SK-N-SH (cell line): ENCODE data around the gene CDHR3. TPM values are rescaled to one million over a fixed set of nuclear protein-coding genes. Genes with fewer than 3 reads are reported as not detected.
"Not testable (repeated sequence)": the region's sequence is repeated elsewhere in the genome, so short reads cannot be mapped to it uniquely, and the experiment has no call there.

Source experiments
- CTCF ChIA-PET: fragments of 300-600, 350-600 bp; formaldehyde crosslinking; extraction: SDS; loops from one replicate; lab custom pipeline; 2021; lab: Yijun Ruan, JAX
- POLR2A ChIA-PET: fragments of 350-600 bp; sonication (Branson Sonifier 250); formaldehyde crosslinking; extraction: SDS; loops from one replicate; lab custom pipeline; 2020; ENCODE audit warnings: antibody characterized with exemption, inconsistent platforms; lab: Yijun Ruan, JAX
- DNase-seq: peaks from one replicate; pipeline ENCODE4 v3.0.0; 2012
- H2AFZ ChIP-seq: fragments of 200-600 bp; sonication (generic); 2 replicates; pipeline ENCODE4 v1.8.1; 2016; ENCODE audit warnings: antibody characterized with exemption, mild to moderate bottlenecking, low read depth
- H3F3A ChIP-seq: fragments of 200-600 bp; sonication (generic); replicated peaks from 2 replicates; pipeline ENCODE3; 2016; ENCODE audit warnings: antibody characterized with exemption, mild to moderate bottlenecking; ENCODE audit not compliant: insufficient read depth
- H3K27ac ChIP-seq, 2 experiments: fragments of 200-500 bp in 1 of 2; fragments of 200-600 bp in 1 of 2; sonication (Bioruptor generic) in 1 of 2; sonication (generic), shearing (Covaris generic) in 1 of 2; 2 replicates each; pipeline versions ENCODE4 v1.5.1 to v1.6.1; 2014 to 2016; ENCODE audit warnings: low read depth in 2 of 2, inconsistent platforms in 1 of 2, low read length in 1 of 2, mild to moderate bottlenecking in 1 of 2, mixed read lengths in 1 of 2
- H3K27me3 ChIP-seq: fragments of 200-600 bp; sonication (generic), shearing (Covaris generic); 2 replicates; pipeline ENCODE4 v1.6.1; 2016; ENCODE audit warnings: mixed run types; ENCODE audit not compliant: insufficient read depth
- H3K36me3 ChIP-seq, 2 experiments: fragments of 200-500 bp in 1 of 2; fragments of 200-600 bp in 1 of 2; sonication (Bioruptor generic) in 1 of 2; sonication (generic) in 1 of 2; replicated peaks in 1 of 2; 2 replicates each; pipeline versions ENCODE3 to v1.5.1; 2014 to 2016; ENCODE audit warnings: low read length in 1 of 2, mild to moderate bottlenecking in 1 of 2; ENCODE audit not compliant: insufficient read depth in 2 of 2, control insufficient read depth in 1 of 2
- H3K4me1 ChIP-seq, 2 experiments: fragments of 200-500 bp in 1 of 2; fragments of 200-600 bp in 1 of 2; sonication (Bioruptor generic) in 1 of 2; sonication (generic), shearing (Covaris generic) in 1 of 2; 2 replicates each; pipeline versions ENCODE4 v1.5.1 to v1.6.1; 2014 to 2016; ENCODE audit warnings: low read depth in 1 of 2, low read length in 1 of 2, mixed run types in 1 of 2; ENCODE audit not compliant: insufficient read depth in 2 of 2, control insufficient read depth in 1 of 2
- H3K4me2 ChIP-seq: fragments of 200-600 bp; sonication (generic), shearing (Covaris generic); 2 replicates; pipeline ENCODE4 v1.6.1; 2017; ENCODE audit warnings: mixed run types
- H3K4me3 ChIP-seq, 2 experiments: fragments of 200-500 bp in 1 of 2; fragments of 200-600 bp in 1 of 2; sonication (Bioruptor generic) in 1 of 2; sonication (generic), shearing (Covaris generic) in 1 of 2; 2 replicates each; pipeline versions ENCODE4 v1.5.1 to v1.8.1; 2014 to 2016; ENCODE audit warnings: low read depth in 2 of 2, inconsistent platforms in 1 of 2, low read length in 1 of 2, mild to moderate bottlenecking in 1 of 2, mixed read lengths in 1 of 2, moderate library complexity in 1 of 2
- H3K79me2 ChIP-seq: fragments of 200-600 bp; sonication (generic); 2 replicates; pipeline ENCODE4 v1.8.1; 2017; ENCODE audit warnings: mild to moderate bottlenecking; ENCODE audit not compliant: insufficient read depth
- H3K9ac ChIP-seq: fragments of 200-600 bp; sonication (generic); 2 replicates; pipeline ENCODE4 v1.6.1; 2017; ENCODE audit warnings: mixed run types
- H3K9me2 ChIP-seq: fragments of 200-600 bp; sonication (generic); 2 replicates; pipeline ENCODE4 v1.6.1; 2017; ENCODE audit warnings: mixed run types
- H3K9me3 ChIP-seq: fragments of 200-600 bp; sonication (generic); 2 replicates; pipeline ENCODE4 v1.6.1; 2017; ENCODE audit warnings: mixed run types, mild to moderate bottlenecking, moderate library complexity
- H4K20me1 ChIP-seq: fragments of 200-600 bp; sonication (generic); 2 replicates; pipeline ENCODE4 v1.6.1; 2017; ENCODE audit warnings: mild to moderate bottlenecking, mixed run types; ENCODE audit not compliant: insufficient read depth
- CHD2 ChIP-seq: fragments of 150-350 bp; IDR thresholded peaks from 2 replicates; pipeline ENCODE4 v1.6.1; 2018; ENCODE audit warnings: low read length; ENCODE audit not compliant: partially characterized antibody
- ELF1 ChIP-seq: IDR thresholded peaks from 2 replicates; pipeline ENCODE4 v1.4.0; 2012
- JUND ChIP-seq: IDR thresholded peaks from 2 replicates; pipeline ENCODE4 v1.4.0; 2012
- MXI1 ChIP-seq: IDR thresholded peaks from 2 replicates; pipeline ENCODE4 v1.6.1; 2012; ENCODE audit warnings: mild to moderate bottlenecking, low read depth, low read length, improper control_type of control experiment
- NFIC ChIP-seq: IDR thresholded peaks from 2 replicates; pipeline ENCODE4 v1.4.0; 2012; ENCODE audit warnings: borderline replicate concordance
- NRF1 ChIP-seq: IDR thresholded peaks from 2 replicates; pipeline ENCODE4 v1.6.1; 2012; ENCODE audit warnings: low read depth, mild to moderate bottlenecking, low read length
- RCOR1 ChIP-seq: fragments of 150-350 bp; IDR thresholded peaks from 2 replicates; pipeline ENCODE4 v1.6.1; 2017; ENCODE audit warnings: antibody characterized with exemption, low read length
- REST ChIP-seq: IDR thresholded peaks from 2 replicates; pipeline ENCODE4 v1.6.1; 2012; ENCODE audit warnings: mild to moderate bottlenecking, low read depth, low read length, moderate library complexity
- TEAD4 ChIP-seq: IDR thresholded peaks from 2 replicates; pipeline ENCODE4 v1.4.0; 2012; ENCODE audit warnings: mild to moderate bottlenecking, borderline replicate concordance; ENCODE audit not compliant: insufficient read depth
- WGBS: methylation state at CpG from one replicate; pipeline ENCODE4 v1.1.6; 2017; ENCODE audit warnings: low lambda C conversion rate; 5-methylcytosine and 5-hydroxymethylcytosine counted together
- polyA plus RNA-seq, 3 experiments: library from polyadenylated mRNA; depleted of rRNA; stranded (reverse); fragments of >200 nt; gene quantifications; 2 replicates each; pipeline ENCODE4 v1.2.3, GENCODE V29; 2012
- TF ChIP-seq, protein P1 (sequence below): fragments of 200-600 bp; sonication (generic); IDR thresholded peaks from 2 replicates; pipeline ENCODE4 v1.6.1; 2017; ENCODE audit warnings: antibody characterized with exemption, mild to moderate bottlenecking, moderate library complexity
- TF ChIP-seq, protein P2 (sequence below): IDR thresholded peaks from 2 replicates; pipeline ENCODE4; 2012
- TF ChIP-seq, protein P3 (sequence below): IDR thresholded peaks from 2 replicates; pipeline ENCODE4 v1.4.0; 2012; ENCODE audit warnings: low read depth, borderline replicate concordance

The CDHR3 gene
- polyA plus RNA-seq, 1 of the 3 experiments (the other 2 are of a cell fraction) = 7.5 TPM

GRCh38 chr7:105982388-105982787 lies 19.3 kb downstream of the CDHR3 start (continued):
- TF ChIP-seq, protein P1, sequence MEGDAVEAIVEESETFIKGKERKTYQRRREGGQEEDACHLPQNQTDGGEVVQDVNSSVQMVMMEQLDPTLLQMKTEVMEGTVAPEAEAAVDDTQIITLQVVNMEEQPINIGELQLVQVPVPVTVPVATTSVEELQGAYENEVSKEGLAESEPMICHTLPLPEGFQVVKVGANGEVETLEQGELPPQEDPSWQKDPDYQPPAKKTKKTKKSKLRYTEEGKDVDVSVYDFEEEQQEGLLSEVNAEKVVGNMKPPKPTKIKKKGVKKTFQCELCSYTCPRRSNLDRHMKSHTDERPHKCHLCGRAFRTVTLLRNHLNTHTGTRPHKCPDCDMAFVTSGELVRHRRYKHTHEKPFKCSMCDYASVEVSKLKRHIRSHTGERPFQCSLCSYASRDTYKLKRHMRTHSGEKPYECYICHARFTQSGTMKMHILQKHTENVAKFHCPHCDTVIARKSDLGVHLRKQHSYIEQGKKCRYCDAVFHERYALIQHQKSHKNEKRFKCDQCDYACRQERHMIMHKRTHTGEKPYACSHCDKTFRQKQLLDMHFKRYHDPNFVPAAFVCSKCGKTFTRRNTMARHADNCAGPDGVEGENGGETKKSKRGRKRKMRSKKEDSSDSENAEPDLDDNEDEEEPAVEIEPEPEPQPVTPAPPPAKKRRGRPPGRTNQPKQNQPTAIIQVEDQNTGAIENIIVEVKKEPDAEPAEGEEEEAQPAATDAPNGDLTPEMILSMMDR = no peak

DNA sequence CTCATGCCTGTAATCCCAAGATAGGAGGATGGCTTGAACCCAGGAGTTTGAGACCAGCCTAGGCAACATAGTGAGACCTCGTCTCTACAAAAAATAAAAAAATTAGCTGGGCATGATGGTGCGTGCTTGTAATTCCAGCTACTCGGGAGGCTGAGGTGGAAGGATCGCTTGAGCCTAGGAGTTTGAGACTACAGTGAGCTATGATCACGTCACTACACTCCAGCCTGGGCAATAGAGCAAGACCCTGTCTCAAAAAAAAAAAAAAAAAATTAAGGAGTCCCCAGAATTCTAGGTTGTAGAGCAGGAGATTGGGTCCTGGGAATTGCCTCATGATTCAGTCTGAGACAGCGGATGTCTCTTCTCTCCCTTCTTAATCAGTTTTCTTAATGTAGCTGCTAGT lies 21.7 kb downstream of the CDHR3 start:
- H2AFZ ChIP-seq, H3K36me3 ChIP-seq, H3K79me2 ChIP-seq, H3K27me3 ChIP-seq, H3K9me3 ChIP-seq, H3K4me1 ChIP-seq, H3K4me3 ChIP-seq, H3K27ac ChIP-seq, H4K20me1 ChIP-seq, H3K9me2 ChIP-seq, H3F3A ChIP-seq, H3K9ac ChIP-seq, H3K4me2 ChIP-seq, DNase-seq: not testable (repeated sequence)
- WGBS = 87% methylated on average over 6 of the region's 6 CpGs
- ChIA-PET POLR2A (interaction anchor here (0.6 kb wide), 1 partner anchor 321 kb away, joined by 3 read pairs; no protein-coding TSS in a partner anchor), CTCF (interaction anchor here (0.8 to 1.4 kb wide), 5 partner anchors 11 to 328 kb away, joined by 3 to 4 read pairs (median 3); no protein-coding TSS in a partner anchor)

DNA sequence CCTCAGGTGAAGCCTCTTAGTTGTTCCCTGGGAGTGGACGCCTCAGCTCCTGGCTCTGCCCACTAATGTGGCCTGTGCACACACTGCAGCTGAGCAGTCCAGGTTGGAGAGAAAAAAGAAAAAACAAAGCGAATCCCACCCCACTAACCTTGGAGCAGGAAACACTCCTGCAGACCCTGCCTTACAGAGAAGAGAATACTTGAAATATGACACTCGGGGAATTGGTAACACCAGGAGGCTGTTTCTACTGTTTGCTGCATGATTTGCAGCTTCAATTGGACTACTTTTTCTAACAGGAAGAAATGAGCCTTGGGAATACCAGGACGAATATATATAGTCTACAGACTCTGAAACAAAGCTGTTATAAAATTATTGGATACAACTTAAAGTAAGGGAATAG lies 22.2 kb downstream of the CDHR3 start:
- Histone ChIP-seq H3K9me3 (no peaks in the 10 kb centered on the region), H3K4me1 (peaks cover 3 to 8% of the 10 kb centered on the region in 2 experiments; a peak in 3 of 4 replicates), H3K4me3 (no peak overlapping the region), H2AFZ (no peak overlapping the region), H3K79me2 (no peaks in the 10 kb centered on the region), H3K36me3 (no peaks in the 10 kb centered on the region), H3K4me2 (no peak overlapping the region), H3K9ac (no peak overlapping the region), H3K27ac (no peak overlapping the region), H3F3A (no peaks in the 10 kb centered on the region), H4K20me1 (no peaks in the 10 kb centered on the region), H3K9me2 (no peaks in the 10 kb centered on the region), H3K27me3 (no peaks in the 10 kb centered on the region)
- TF ChIP-seq MXI1 = no peak
- TF ChIP-seq, protein P2, sequence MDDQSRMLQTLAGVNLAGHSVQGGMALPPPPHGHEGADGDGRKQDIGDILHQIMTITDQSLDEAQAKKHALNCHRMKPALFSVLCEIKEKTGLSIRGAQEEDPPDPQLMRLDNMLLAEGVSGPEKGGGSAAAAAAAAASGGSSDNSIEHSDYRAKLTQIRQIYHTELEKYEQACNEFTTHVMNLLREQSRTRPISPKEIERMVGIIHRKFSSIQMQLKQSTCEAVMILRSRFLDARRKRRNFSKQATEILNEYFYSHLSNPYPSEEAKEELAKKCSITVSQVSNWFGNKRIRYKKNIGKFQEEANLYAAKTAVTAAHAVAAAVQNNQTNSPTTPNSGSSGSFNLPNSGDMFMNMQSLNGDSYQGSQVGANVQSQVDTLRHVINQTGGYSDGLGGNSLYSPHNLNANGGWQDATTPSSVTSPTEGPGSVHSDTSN = no peak
- TF ChIP-seq, protein P3, sequence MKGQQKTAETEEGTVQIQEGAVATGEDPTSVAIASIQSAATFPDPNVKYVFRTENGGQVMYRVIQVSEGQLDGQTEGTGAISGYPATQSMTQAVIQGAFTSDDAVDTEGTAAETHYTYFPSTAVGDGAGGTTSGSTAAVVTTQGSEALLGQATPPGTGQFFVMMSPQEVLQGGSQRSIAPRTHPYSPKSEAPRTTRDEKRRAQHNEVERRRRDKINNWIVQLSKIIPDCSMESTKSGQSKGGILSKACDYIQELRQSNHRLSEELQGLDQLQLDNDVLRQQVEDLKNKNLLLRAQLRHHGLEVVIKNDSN = no peak
- no peak for TF ChIP-seq REST
- TF ChIP-seq NRF1 = no peak
- no peak for TF ChIP-seq RCOR1
- TF ChIP-seq JUND = no peak
- no peak for TF ChIP-seq TEAD4
- no peak for TF ChIP-seq NFIC
- TF ChIP-seq CHD2 = no peak
- no peak for TF ChIP-seq ELF1
- no peak for DNase-seq
- ChIA-PET POLR2A (no interaction called here), CTCF (interaction anchor here (0.8 to 1.5 kb wide), 6 partner anchors 11 to 328 kb away, joined by 3 to 4 read pairs (median 3); no protein-coding TSS in a partner anchor)
- 84% methylated on average over 4 of the region's 4 CpGs for WGBS
